Activated T-cell treated with anti-CD3 and anti-CD28 coated beads for 48 hours (primary cell): ENCODE data around the gene PPP1R26.
"Not testable (repeated sequence)": the region's sequence is repeated elsewhere in the genome, so short reads cannot be mapped to it uniquely, and the experiment has no call there.

ENCODE experiments used
- DNase-seq: peaks from one replicate; pipeline ENCODE4 v3.0.0-alpha.2; 2020; ENCODE audit warnings: low read depth

Gene PPP1R26

DNA sequence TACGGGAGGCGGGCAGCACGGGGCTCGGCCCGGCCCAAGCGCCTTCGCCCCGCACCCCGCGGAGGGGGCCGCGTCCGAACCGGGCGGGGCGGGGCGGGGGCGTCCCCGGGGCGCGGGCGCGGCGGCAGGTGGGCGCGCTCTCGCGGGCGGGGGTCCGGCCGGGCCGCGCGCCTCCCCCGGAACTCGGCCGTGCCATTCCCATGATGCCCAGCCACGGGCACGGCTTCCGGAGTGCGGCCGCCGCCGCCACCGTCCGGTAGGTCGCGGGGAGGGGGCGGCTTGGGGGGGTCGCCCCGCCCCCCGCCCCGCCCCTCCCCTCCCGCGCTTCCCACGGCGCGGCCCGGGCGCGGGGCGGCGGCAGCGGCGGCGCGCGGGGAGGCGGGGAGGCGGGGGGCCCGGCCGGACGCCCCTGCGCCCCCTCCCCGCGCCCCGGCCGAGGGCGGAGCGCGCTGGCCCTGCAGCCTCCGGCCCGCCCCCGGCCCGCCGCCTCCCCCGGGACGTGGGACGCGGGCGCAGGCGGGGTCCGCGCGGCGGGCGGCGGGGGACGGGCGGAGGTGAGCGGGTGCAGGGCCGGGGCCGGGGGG lies at the start of gene PPP1R26:
TSS of gene PPP1R26 (plus strand) at position 314 of the 584 bp plus-strand sequence. CDS start 4,729 bp downstream, outside the sequence.
- DNase-seq: no peak

- no peak for DNase-seq
Observed at GRCh38 chr9:135437259-135437658, 42.3 kb upstream of the PPP1R26 start.

DNA sequence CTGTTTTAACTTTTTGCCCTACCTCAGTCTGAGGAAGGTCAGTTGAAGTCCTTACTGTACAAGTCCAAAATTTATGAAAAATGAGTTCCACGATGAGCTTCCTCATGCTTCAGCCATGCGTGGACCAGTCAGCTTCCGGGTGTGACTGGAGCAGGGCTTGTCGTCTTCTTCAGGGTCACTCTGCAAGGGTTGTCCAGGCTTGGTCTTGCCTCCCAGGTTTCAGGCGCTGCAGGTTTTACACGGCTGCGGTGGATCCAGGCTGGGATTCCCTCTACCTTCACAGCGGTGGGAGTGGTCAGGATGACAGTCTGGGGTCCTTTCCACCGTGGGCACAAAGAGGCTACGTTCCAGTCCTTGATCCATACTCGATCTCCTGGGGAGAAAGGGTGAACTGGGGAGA lies 41.9 kb upstream of the PPP1R26 start:
- not testable (repeated sequence) for DNase-seq

DNA sequence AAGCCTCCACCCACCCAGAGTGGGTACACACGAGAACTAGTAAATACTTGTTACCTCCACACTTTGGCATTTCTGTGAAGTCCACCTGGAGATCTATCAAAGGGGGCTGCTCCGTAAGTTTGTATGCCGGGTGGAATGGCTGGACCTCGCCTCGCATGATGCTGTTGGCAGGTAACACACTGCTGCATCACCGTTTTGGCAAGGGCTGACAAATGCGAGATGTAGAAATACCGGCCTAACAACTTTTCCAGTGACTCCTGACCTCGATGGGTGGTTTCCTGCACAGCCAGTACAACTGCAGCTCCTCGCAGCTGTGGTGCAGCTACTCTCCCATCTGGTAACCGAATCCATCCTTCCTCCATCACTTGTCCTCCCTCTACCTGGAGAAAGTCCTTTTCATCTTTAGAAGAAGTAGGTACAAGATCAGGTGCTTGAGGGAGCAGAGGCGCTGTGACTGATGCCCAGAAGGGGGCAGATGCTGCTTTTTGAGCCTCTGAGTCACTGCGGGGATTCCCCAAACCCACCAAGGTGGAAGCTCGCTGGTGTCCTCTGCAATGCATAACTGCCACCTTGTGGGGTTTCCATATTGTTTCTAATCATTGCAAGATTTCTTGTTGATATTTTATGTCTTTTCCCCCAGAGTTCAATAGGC lies 40.9 kb upstream of the PPP1R26 start:
- peak; percentile 43 for DNase-seq

DNA sequence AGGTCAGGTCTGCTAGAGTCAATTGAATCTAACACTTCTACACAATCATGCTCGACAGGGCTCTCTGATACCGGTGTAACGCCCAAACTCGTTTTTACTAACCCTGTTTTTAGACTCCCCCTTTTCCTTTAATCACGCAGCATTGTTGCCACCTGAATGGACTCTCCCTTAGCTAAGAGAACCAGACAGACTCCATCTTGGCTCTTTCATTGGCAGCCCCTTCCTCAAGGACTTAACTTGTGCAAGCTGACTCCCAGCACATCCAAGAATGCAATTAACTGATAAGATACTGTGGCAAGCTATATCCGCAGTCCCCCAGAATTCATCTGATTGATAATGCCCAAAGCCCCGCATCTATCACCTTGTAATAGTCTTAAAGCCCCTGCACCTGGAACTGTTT lies 40.1 kb upstream of the PPP1R26 start:
- not testable (repeated sequence) for DNase-seq

DNA sequence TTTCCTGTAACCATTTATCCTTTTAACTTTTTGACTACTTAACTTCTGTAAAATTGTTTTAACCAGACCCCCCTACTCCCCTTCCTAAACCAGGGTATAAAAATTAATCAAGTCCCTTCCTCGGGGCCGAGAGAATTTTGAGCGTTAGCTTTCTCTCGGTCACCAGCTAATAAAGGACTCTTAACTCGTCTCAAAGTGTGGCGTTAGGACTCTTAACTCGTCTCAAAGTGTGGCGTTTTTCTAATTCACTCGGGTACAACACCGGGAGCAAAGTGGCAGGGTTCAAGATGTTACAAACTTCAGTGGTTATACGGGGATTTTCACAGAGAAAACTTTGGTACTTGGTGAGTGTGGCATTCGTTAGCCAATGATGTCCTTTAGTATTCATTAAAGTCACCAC lies 39.7 kb upstream of the PPP1R26 start:
- DNase-seq: no peak

DNA sequence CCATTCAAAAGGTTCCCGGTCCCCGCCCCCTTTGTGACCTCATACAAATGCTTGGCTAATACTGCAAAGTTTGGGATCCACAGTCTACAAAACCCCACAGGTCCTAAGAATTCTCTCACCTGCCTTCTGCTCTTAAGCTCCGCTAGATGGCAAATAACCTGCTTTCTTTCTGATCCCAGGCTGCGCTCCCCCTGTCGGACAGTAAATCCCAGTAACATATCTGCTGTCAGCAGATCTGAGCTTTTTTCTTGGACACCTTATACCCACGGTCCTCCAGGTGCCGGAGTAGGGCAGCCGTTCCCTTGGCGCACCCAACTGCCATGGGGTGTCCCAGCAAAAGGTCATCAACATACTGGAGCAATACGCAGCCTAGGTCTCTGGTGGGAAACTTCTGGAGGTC lies 39.0 kb upstream of the PPP1R26 start:
- DNase-seq: no peak

- not testable (repeated sequence) for DNase-seq
Observed at GRCh38 chr9:135441105-135442071, 38.2 kb upstream of the PPP1R26 start.

DNA sequence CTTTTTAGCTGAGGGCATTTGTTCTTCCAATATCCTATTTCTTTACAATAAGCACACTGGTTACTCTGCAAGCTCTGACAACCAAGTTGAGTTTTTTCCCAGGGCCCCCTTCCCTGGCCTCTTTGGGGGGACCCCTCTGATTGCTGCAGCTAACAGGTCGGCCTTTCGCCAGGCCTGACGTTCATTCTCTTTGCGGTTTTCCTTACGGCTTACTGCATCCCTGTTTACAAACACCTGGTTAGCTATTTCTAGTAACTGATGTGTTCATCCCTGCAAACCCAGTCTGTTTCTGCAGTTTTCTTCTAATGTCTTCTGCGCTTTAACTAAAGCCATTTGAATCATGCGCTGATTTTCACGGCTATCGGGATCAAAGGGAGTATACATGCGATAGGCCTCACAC lies 37.5 kb upstream of the PPP1R26 start:
- no peak for DNase-seq

GRCh38 chr9:135443797-135444425 lies 35.7 kb upstream of the PPP1R26 start:
- no peak for DNase-seq

- no peak for DNase-seq
Observed at GRCh38 chr9:135447126-135447525, 32.5 kb upstream of the PPP1R26 start.

DNA sequence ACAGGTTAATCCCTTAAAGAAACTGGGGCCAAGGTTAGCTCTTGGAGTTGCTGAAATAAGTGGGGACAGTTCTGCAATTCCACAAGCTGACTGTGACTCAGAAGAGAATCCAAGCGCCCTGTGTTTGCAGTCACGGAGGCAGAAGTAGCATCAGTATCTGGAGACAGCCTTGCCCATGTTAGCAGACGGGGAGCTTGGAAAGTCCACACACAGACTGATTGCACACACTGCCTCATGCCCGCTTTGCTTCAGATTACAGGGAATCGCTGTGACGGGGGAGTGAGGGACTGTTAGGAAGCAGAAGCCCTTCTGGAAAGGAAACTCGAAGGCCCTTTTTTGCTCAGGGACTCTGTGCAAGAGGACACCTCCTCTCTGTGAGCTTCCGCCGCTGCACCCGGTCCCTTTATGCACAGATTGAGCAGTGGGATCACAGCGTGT lies 30.9 kb upstream of the PPP1R26 start:
- no peak for DNase-seq

DNA sequence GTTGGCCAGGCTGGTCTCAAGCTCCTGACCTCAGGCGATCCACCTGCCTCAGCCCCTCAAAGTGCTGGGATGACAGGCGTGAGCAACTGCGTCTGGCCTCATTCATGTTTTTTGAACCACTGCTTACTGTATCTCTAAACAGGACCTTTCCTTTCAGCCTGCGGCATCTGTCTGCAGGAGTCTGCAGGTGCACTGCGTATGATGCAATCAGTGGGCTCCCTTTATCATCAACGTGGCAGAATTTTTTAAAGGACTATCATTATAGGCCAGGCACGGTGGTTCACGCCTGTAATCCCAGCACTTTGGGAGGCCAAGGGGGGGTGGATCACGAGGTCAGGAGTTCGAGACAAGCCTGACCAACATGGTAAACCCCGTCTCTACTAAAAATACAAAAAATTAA lies 30.1 kb upstream of the PPP1R26 start:
- not testable (repeated sequence) for DNase-seq

DNA sequence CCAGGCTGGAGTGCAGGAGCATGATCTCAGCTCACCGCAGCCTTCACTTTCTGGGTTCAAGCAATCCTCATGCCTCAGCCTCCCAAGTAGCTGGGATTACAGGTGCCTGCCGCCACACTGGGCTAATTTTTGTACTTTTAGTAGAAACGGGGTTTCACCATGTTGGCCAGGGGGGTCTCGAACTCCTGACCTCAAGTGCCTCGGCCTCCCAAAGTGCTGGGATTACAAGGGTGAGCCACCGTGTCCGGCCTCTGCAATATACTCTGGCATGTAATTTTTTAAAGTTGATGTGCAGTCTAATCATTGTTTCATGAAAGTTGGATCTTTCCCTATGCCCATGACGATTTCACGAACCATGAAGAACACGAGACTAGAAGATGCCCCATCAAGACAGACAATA lies 28.6 kb upstream of the PPP1R26 start:
- DNase-seq: no peak

DNA sequence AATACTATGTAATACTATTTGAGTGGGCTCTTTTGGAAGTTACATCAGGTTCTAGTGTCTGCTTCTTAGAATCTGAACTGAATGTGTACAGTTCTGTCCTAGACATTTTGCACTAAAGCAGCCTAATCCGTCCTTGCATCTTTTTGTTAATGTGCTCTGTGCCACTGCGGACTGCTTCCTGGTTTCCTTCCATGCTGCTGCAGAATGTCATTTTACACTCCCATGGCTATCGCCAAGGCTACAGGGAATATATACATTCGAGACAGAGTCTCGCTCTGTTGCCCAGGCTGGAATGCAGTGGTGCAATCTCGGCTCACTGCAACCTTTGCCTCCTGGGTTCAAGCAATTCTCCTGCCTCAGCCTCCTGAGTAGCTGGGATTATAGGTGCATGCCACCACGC lies 27.7 kb upstream of the PPP1R26 start:
- not testable (repeated sequence) for DNase-seq

DNA sequence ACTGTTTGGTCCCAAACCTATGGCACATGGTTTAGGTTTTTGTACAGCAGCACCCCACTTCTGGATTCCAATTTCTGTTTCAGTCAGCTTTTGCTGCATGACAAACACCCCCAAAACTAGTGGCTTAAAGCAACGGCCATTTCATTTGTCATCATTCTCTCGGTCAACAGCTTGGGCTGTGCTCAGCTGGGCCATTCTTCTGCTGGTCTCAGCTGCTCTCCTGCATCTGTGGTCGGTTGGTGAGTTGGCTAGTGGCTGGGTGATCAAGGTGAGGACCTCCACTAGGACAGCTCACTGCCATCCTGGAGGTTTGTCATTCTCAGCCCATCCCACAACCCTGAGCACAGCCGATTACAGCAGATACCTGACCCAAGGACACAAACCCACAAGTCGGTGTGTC lies 24.8 kb upstream of the PPP1R26 start:
- DNase-seq: no peak

DNA sequence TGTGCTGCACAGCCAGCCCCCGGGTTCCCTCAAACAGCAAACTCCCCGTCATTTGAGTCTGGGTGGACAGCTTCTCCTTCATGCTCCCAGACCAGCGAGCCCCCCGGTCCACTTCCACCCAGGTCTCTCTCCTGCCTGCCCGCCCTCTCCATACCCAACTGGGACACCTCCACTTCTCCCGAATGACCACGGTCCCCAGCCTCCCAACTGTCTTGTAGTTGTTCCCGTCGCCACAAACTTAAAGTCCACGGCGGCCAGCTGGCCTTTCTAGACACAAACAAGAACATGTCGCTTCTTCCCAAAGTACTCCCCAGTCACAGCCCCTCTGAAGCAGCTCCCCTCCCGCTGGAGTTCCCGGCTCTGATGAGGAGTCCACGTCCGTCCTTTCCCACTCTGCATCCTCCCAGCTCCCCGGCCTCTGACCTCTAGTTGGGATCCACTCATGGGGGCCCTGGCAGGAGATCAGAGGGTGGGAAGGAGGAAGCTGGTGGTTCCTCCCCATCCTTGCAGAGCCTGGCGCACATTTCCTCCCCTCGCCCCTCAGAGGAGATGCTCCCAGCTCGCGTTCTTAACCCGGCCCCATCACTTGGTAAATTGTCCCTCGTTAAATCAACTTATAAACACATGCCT lies 24.1 kb upstream of the PPP1R26 start:
- DNase-seq: no peak

DNA sequence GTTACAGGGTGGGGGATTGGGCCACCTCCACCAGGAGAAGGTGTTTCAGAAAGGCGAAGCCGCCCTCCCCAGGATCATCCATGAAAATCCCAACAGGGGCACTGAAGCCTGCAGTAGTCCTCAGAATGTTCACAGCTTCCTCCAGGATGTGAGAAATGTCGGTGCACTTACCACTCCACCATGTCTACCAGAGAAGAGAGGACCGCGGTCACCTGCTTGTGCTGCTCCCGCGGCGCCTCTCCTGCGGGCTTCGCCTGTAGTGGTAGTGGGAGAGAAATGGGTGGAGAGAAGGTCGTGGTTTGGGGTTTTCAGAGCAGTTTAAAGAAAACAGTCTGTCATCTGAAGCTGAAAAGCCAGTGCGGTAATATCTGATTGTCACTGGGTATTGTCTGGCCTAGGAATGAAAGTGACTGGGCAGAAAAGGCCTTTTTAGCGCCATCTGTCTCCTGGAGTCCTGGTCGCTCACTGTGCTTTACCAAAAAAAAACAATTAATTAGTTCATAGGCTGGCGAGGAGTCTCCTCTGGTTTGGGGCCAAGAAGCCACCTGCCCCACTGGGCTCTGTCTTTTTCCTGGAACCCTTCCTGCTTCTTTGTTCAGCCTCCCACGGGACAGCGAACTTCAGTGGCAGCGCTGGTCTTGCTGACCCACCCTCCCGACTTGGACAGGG lies 23.0 kb upstream of the PPP1R26 start:
- DNase-seq: no peak

- not testable (repeated sequence) for DNase-seq
Observed at GRCh38 chr9:135458478-135458877, 21.1 kb upstream of the PPP1R26 start.

GRCh38 chr9:135461936-135462335 lies 17.6 kb upstream of the PPP1R26 start:
- no peak for DNase-seq

DNA sequence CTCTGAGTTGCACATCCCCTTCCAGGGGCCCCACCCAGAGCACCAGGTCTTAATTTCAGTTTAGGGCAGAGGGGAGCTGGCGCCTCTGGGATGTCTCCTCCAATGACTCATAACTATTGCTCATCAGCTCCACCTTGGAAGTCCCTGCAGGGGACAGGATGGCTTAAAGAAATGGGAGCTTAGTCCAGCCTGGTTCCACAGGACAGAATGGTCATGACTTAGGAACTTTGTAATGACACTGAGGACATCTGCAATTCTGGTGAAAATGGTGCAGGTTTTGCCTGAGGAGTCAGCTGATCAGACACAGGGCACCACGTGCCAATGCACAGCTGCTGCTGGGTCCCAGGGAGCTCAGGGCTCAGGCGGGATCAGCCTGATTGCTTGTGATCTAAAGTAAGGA lies 16.4 kb upstream of the PPP1R26 start:
- DNase-seq: no peak
